K562 (cell line): ENCODE results near the gene SETSIP. TPM values are rescaled to one million over a fixed set of nuclear protein-coding genes. Genes with fewer than 3 reads are reported as not detected.

ENCODE experiments used
- MGA ChIP-seq: fragments of 450-650 bp; IDR thresholded peaks from 2 replicates; pipeline ENCODE4 v1.6.1; 2016; ENCODE audit warnings: mild to moderate bottlenecking, moderate library complexity
- SIN3A ChIP-seq, 2 experiments: fragments of 150-350 bp in 1 of 2; IDR thresholded peaks; 2 replicates each; pipeline ENCODE4 v1.6.1; 2011 to 2016; ENCODE audit warnings: borderline replicate concordance in 2 of 2, low read depth in 2 of 2, low read length in 2 of 2, mild to moderate bottlenecking in 2 of 2, moderate library complexity in 2 of 2; ENCODE audit not compliant: control insufficient read depth in 1 of 2
- SP1 ChIP-seq: sonication (generic); formaldehyde crosslinking; IDR thresholded peaks from 2 replicates; pipeline ENCODE4 v1.8.1; 2022; ENCODE audit warnings: mild to moderate bottlenecking, missing genetic modification reagents
- TFAM ChIP-seq: fragments of 250-450 bp; sonication (Bioruptor Pico); conservative IDR thresholded peaks from 2 replicates; pipeline ENCODE4 v1.5.0; 2021; ENCODE audit warnings: mild to moderate bottlenecking, moderate library complexity
- polyA plus RNA-seq, 8 experiments: library from polyadenylated mRNA; depleted of rRNA in 4 of 8; stranded (reverse) in 5 of 8; unstranded in 3 of 8; fragments of >200 nt; fragmentation: Nextera tagmentation in 2 of 8; fragmentation: Illumina TruSeq in 1 of 8; extraction: Ambion mirVana in 2 of 8; extraction: Trizol in 1 of 8; gene quantifications; 2 replicates each; pipeline versions ENCODE4 v1.2.1 to v1.2.3, GENCODE V29; 2011 to 2014; ENCODE audit warnings: inconsistent platforms in 1 of 8, missing spikeins in 1 of 8
- total RNA-seq, 7 experiments: library from RNA; depleted of rRNA in 6 of 7; stranded (reverse); fragments of >200 nt in 6 of 7; fragmentation: Illumina TruSeq in 2 of 7; extraction: Trizol in 2 of 7; gene quantifications; 2 replicates each; pipeline versions ENCODE4 v1.2.1 to v1.2.3, GENCODE V29; 2011 to 2021; ENCODE audit warnings: low replicate concordance in 1 of 7

The SETSIP gene
- total and polyA plus RNA-seq, 9 of the 15 experiments (the other 6 are each of a cell fraction or from before 2014, with no cell fraction given), result 0.22 to 0.43 TPM; not detected in 7

- TF ChIP-seq MGA, result no peak
- TF ChIP-seq TFAM (CRISPR knock-in tag), result no peak
- TF ChIP-seq SP1 (CRISPR knock-in tag), result no peak
- no peak for TF ChIP-seq SIN3A (IDR thresholded peaks at IDR 0.05; ENCODE audit: borderline replicate concordance in 2 of 2, control insufficient read depth in 1 of 2, low read depth in 2 of 2, low read length in 2 of 2)
Observed at GRCh38 chr1:92108631-92109030, 33.4 kb upstream of the SETSIP start (continued).
